ENCODE data around the gene ZNF431.
"Not testable (repeated sequence)": the region's sequence is repeated elsewhere in the genome, so short reads cannot be mapped to it uniquely, and the experiment has no call there.

Gene ZNF431

GRCh38 chr19:21210037-21210621 lies 68.3 kb downstream of the ZNF431 start:
- no peaks in the 10 kb centered on the region for H3K4me1 ChIP-seq
- TF ChIP-seq, protein P1, sequence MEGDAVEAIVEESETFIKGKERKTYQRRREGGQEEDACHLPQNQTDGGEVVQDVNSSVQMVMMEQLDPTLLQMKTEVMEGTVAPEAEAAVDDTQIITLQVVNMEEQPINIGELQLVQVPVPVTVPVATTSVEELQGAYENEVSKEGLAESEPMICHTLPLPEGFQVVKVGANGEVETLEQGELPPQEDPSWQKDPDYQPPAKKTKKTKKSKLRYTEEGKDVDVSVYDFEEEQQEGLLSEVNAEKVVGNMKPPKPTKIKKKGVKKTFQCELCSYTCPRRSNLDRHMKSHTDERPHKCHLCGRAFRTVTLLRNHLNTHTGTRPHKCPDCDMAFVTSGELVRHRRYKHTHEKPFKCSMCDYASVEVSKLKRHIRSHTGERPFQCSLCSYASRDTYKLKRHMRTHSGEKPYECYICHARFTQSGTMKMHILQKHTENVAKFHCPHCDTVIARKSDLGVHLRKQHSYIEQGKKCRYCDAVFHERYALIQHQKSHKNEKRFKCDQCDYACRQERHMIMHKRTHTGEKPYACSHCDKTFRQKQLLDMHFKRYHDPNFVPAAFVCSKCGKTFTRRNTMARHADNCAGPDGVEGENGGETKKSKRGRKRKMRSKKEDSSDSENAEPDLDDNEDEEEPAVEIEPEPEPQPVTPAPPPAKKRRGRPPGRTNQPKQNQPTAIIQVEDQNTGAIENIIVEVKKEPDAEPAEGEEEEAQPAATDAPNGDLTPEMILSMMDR (IDR thresholded peaks at IDR 0.05) = no peak

GRCh38 chr19:21221693-21222092 lies 79.9 kb downstream of the ZNF431 start:
- Histone ChIP-seq H3K27ac (no peak overlapping the region), H3K9ac (no peak overlapping the region), H3K79me2 (no peaks in the 10 kb centered on the region), H3K36me3 (ENCODE audit: control insufficient read depth, insufficient read depth, low read length) (no peaks in the 10 kb centered on the region), H3K4me3 (ENCODE audit: low read depth, low read length) (no peak overlapping the region), H3K4me2 (ENCODE audit: low read length) (no peak overlapping the region), H3K9me3 (ENCODE audit: control insufficient read depth, low read length) (no peaks in the 10 kb centered on the region), H2AFZ (no peak overlapping the region), H3K27me3 (ENCODE audit: control insufficient read depth, insufficient read depth, low read length) (no peaks in the 10 kb centered on the region), H3K4me1 (no peaks in the 10 kb centered on the region)
- TF ChIP-seq, protein P1 (IDR thresholded peaks at IDR 0.05) = no peak

More at GRCh38 chr19:21210037-21210621, 68.3 kb downstream of the ZNF431 start:
- H3K27ac ChIP-seq = no peak overlapping the region
- H3K4me3 ChIP-seq (ENCODE audit: low read depth, low read length) = no peak overlapping the region
- H3K9ac ChIP-seq = no peak overlapping the region
- no peaks in the 10 kb centered on the region for H3K36me3 ChIP-seq (ENCODE audit: control insufficient read depth, insufficient read depth, low read length)
- no peak overlapping the region for H3K4me2 ChIP-seq (ENCODE audit: low read length)
- no peak overlapping the region for H2AFZ ChIP-seq
- H3K9me3 ChIP-seq (ENCODE audit: control insufficient read depth, low read length) = no peaks in the 10 kb centered on the region
- no peaks in the 10 kb centered on the region for H3K79me2 ChIP-seq
- H3K27me3 ChIP-seq (ENCODE audit: control insufficient read depth, insufficient read depth, low read length) = no peaks in the 10 kb centered on the region

DNA sequence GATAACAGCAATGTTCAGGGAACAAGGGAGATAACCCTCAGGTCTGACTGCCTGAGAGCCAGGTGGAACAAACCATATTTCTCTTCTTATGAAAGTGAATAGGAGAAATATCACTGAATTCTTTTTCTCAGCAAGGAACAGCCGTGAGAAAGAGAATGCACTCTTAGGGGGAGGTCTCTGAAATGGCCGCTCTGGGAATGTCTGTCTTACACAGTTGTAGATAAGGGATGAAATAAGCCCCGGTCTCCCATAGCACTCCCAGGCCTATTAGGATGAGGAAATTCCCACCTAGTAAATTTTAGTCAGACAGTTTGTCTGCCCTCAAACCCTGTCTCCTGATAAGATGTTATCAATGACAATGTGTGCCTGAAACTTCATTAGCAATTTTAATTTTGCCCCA lies 88.1 kb downstream of the ZNF431 start:
- not testable (repeated sequence) for H3K27me3 ChIP-seq (ENCODE audit: control insufficient read depth, insufficient read depth, low read length); H3K4me2 ChIP-seq (ENCODE audit: low read length); H2AFZ ChIP-seq; H3K79me2 ChIP-seq; H3K4me3 ChIP-seq (ENCODE audit: low read depth, low read length); H3K9me3 ChIP-seq (ENCODE audit: control insufficient read depth, low read length); H3K36me3 ChIP-seq (ENCODE audit: control insufficient read depth, insufficient read depth, low read length); H3K9ac ChIP-seq; H3K27ac ChIP-seq; H3K4me1 ChIP-seq

GRCh38 chr19:21233691-21234090 lies 91.9 kb downstream of the ZNF431 start:
- TF ChIP-seq, protein P1 (IDR thresholded peaks at IDR 0.05) = no peak
- H3K4me2 ChIP-seq (ENCODE audit: low read length) = no peak overlapping the region
- no peaks in the 10 kb centered on the region for H3K9me3 ChIP-seq (ENCODE audit: control insufficient read depth, low read length)
- H3K9ac ChIP-seq = no peak overlapping the region
- H3K27me3 ChIP-seq (ENCODE audit: control insufficient read depth, insufficient read depth, low read length) = no peaks in the 10 kb centered on the region
- H2AFZ ChIP-seq = no peak overlapping the region
- no peaks in the 10 kb centered on the region for H3K79me2 ChIP-seq
- H3K36me3 ChIP-seq (ENCODE audit: control insufficient read depth, insufficient read depth, low read length) = no peaks in the 10 kb centered on the region
- H3K27ac ChIP-seq = no peak overlapping the region
- H3K4me3 ChIP-seq (ENCODE audit: low read depth, low read length) = no peak overlapping the region
- no peaks in the 10 kb centered on the region for H3K4me1 ChIP-seq

DNA sequence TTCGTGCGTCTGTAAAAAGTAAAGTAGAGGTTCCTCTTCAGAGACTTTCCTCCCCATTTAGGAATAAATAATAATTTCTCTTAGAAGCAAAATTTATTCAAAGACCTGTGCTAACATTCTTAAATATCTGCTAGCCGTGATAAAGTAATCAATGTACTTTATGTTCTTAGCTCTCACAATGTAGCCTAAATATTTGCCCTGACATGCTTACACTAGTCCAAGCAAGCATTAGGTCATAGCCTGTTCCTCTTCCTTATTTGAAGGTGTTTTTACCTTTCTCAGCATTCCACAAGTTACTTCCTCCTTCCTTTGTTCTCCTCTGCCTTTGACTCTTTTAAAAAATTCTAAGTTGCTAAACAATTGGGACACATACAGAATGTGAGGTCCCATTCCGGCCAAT lies 94.9 kb downstream of the ZNF431 start:
- H3K27ac ChIP-seq; H3K36me3 ChIP-seq (ENCODE audit: control insufficient read depth, insufficient read depth, low read length); H3K4me1 ChIP-seq; H3K9me3 ChIP-seq (ENCODE audit: control insufficient read depth, low read length); H3K27me3 ChIP-seq (ENCODE audit: control insufficient read depth, insufficient read depth, low read length); H2AFZ ChIP-seq; H3K4me2 ChIP-seq (ENCODE audit: low read length); H3K4me3 ChIP-seq (ENCODE audit: low read depth, low read length); H3K9ac ChIP-seq; H3K79me2 ChIP-seq: not testable (repeated sequence)

DNA sequence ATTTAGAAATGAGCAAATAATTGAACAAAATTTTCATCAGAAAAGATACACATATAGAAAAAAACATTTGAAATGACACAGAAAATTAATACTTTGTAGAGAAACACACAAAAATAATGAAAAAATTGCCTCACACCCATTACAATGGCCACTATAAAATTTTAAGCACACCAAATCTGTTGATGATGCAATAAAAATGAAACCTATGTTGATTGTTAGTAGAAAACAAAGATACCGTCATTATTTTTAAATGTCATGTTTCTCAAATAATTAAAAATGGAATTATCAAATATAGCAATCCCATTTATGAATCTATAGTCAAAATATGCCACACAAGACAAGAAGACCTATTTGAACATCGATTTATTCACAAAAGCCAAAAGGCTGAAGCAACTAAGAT lies 96.8 kb downstream of the ZNF431 start:
- TF ChIP-seq, protein P1 (IDR thresholded peaks at IDR 0.05) = no peak
- Histone ChIP-seq H3K36me3 (ENCODE audit: control insufficient read depth, insufficient read depth, low read length) (no peaks in the 10 kb centered on the region), H3K9ac (no peak overlapping the region), H3K27ac (no peak overlapping the region), H3K9me3 (ENCODE audit: control insufficient read depth, low read length) (no peaks in the 10 kb centered on the region), H3K4me2 (ENCODE audit: low read length) (no peak overlapping the region), H3K4me3 (ENCODE audit: low read depth, low read length) (no peak overlapping the region), H3K4me1 (no peaks in the 10 kb centered on the region), H2AFZ (no peak overlapping the region), H3K79me2 (no peaks in the 10 kb centered on the region), H3K27me3 (ENCODE audit: control insufficient read depth, insufficient read depth, low read length) (no peaks in the 10 kb centered on the region)

All from parathyroid adenoma (tissue), 2 donors.